GM10266 (cell line): ENCODE results near the gene ZIC1.

Experiments used
- DNase-seq: peaks from one replicate; pipeline ENCODE4 v3.0.0; 2012; ENCODE audit errors: extremely low spot score
- TF ChIP-seq, protein P1 (sequence below): IDR thresholded peaks from 2 replicates; pipeline ENCODE4 v1.5.1; 2012; ENCODE audit warnings: mild to moderate bottlenecking, low read depth; ENCODE audit not compliant: control insufficient read depth, insufficient read depth; ENCODE audit errors: missing control alignments

The ZIC1 gene

GRCh38 chr3:147397875-147398812, 11.0 kb upstream of the ZIC1 start:
- TF ChIP-seq, protein P1, sequence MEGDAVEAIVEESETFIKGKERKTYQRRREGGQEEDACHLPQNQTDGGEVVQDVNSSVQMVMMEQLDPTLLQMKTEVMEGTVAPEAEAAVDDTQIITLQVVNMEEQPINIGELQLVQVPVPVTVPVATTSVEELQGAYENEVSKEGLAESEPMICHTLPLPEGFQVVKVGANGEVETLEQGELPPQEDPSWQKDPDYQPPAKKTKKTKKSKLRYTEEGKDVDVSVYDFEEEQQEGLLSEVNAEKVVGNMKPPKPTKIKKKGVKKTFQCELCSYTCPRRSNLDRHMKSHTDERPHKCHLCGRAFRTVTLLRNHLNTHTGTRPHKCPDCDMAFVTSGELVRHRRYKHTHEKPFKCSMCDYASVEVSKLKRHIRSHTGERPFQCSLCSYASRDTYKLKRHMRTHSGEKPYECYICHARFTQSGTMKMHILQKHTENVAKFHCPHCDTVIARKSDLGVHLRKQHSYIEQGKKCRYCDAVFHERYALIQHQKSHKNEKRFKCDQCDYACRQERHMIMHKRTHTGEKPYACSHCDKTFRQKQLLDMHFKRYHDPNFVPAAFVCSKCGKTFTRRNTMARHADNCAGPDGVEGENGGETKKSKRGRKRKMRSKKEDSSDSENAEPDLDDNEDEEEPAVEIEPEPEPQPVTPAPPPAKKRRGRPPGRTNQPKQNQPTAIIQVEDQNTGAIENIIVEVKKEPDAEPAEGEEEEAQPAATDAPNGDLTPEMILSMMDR = no peak
- no peak for DNase-seq

GRCh38 chr3:147398813-147399534, 10.2 kb upstream of the ZIC1 start:
- TF ChIP-seq, protein P1 = no peak
- DNase-seq = no peak

DNA sequence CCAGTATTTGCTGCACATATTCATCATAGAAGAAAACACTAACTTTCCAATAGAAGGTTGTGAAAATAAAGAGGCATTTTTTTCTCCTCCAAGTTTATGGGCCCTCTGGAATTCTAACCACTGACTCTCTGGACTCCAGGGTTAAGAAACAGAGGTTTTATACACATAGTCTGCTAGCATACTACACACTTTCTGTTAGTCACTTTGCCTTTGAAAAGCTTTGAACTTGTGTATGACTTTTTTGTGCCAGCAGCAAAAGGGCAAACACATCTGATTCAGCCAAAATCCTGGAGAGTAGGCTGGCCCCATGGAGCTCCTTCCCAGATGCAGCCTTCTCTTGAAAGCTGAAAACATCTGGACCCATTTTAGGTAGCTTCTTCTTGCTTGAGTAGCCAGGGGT, 9.1 kb upstream of the ZIC1 start:
- no peak for DNase-seq
- TF ChIP-seq, protein P1 = no peak

DNA sequence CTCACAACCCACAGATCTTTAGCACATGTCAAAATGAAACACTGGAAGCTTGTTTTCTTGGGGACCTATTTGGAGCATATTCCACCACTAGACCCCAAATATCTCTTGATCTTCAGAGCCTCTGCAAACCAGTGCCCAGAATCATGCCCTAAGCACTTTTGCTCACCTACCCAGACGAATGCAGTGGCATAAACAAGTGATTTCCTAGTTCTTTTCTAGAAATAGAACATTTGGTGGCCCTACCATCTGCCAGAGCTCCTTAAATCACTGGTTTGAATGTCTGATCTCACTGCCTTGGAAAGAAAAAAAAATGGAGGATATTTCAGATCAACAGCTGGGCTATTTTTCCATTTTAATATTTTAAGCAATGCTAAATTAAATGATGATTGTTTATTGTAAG, 8.2 kb upstream of the ZIC1 start:
- no peak for DNase-seq
- TF ChIP-seq, protein P1 = no peak

- DNase-seq = no peak
These were observed 7.7 kb upstream of the ZIC1 start for GRCh38 chr3:147401421-147401820.

GRCh38 chr3:147402159-147402558, 7.0 kb upstream of the ZIC1 start:
- TF ChIP-seq, protein P1 = no peak
- DNase-seq = no peak

More at GRCh38 chr3:147401421-147401820, 7.7 kb upstream of the ZIC1 start:
- TF ChIP-seq, protein P1 = no peak
